Sigmoid colon (tissue), 7 donors: ENCODE results near the gene SERPING1. TPM values are rescaled to one million over a fixed set of nuclear protein-coding genes. Genes with fewer than 3 reads are reported as not detected.

ENCODE experiments used
- DNase-seq: peaks from one replicate; pipeline ENCODE4 v3.0.0-alpha.2; 2019
- H3K27ac ChIP-seq, 4 donors: fragments of 200-600 bp; sonication (generic); one replicate each; pipeline ENCODE4 v1.5.1; 2016 to 2019; ENCODE audit warnings: mild to moderate bottlenecking in 1 of 4
- H3K27me3 ChIP-seq, 3 donors: fragments of 200-600 bp; sonication (generic); one replicate each; pipeline ENCODE4 v1.5.1; 2019; ENCODE audit warnings: mild to moderate bottlenecking in 1 of 3
- H3K36me3 ChIP-seq, 4 donors: fragments of 200-600 bp; sonication (generic); one replicate each; pipeline ENCODE4 v1.5.1; 2016 to 2019
- H3K4me1 ChIP-seq, 4 donors: fragments of 200-600 bp; sonication (generic); one replicate each; pipeline ENCODE4 v1.5.1; 2017 to 2019
- H3K4me3 ChIP-seq, 4 donors: fragments of 200-600 bp; sonication (generic); one replicate each; pipeline ENCODE4 v1.5.1; 2017 to 2019; ENCODE audit warnings: mild to moderate bottlenecking in 2 of 4, moderate library complexity in 1 of 4
- H3K9me3 ChIP-seq, 4 donors: fragments of 200-600 bp in 3 of 4; sonication (generic) in 3 of 4; one replicate each; pipeline versions ENCODE4 v1.5.1 to v1.6.1; 2013 to 2019
- EP300 ChIP-seq, 4 donors: sonication (generic); formaldehyde crosslinking; IDR thresholded peaks; one replicate each; pipeline ENCODE4 v1.6.1; 2017; ENCODE audit warnings: antibody characterized with exemption in 4 of 4
- POLR2A ChIP-seq, 2 donors: fragments of 450-650 bp; IDR thresholded peaks; one replicate each; pipeline ENCODE4 v1.6.1; 2016; ENCODE audit warnings: antibody characterized with exemption in 2 of 2, mild to moderate bottlenecking in 2 of 2, moderate library complexity in 2 of 2
- POLR2AphosphoS5 ChIP-seq, 4 donors: sonication (generic); formaldehyde crosslinking; IDR thresholded peaks; one replicate each; pipeline ENCODE4 v1.6.1; 2017; ENCODE audit warnings: antibody characterized with exemption in 4 of 4
- WGBS, 2 donors: extraction: QIAGEN DNeasy Blood & Tissue Kit; methylation state at CpG; one replicate each; pipeline ENCODE4 v1.1.7; 2013; 5-methylcytosine and 5-hydroxymethylcytosine counted together
- intact Hi-C: fragments of 100-400 bp; cut with DNase I; formaldehyde crosslinking; loops from one replicate; pipeline ENCODE4 v1.15.1; 2023
- polyA plus RNA-seq, 3 donors: library from polyadenylated mRNA; stranded (reverse); fragments of 200-250 nt; gene quantifications; one replicate each; pipeline ENCODE4 v1.2.3, GENCODE V29; 2013
- total RNA-seq, 4 donors: library from RNA; depleted of rRNA; stranded (reverse); fragments of >200 nt; gene quantifications; one replicate each; pipeline ENCODE4 v1.1.0, GENCODE V29; 2016
- TF ChIP-seq, protein P1 (sequence below), 4 experiments: fragments of 450-650 bp in 3 of 4; fragments of 200-600 bp in 1 of 4; IDR thresholded peaks; one replicate each; pipeline ENCODE4 v1.5.1; 2016 to 2019; ENCODE audit warnings: antibody characterized with exemption in 4 of 4, mild to moderate bottlenecking in 3 of 4, moderate library complexity in 2 of 4
- donor health status: healthy with polysubstance abuse.
- donor health status: Bipolar disorder and iron deficiency.
- donor health status: healthy.

SERPING1 gene
- total and polyA plus RNA-seq, 7 donors = 24.5 to 397 (median 214) TPM

- Histone ChIP-seq H3K4me1 (peaks cover 0 to 66% (median 63%) of the 10 kb centered on the region in 4 donors), H3K9me3 (no peaks in the 10 kb centered on the region), H3K27me3 (peaks cover 32 to 54% (median 39%) of the 10 kb centered on the region in 3 donors), H3K27ac (peak overlapping the region in 3 of 4 donors; percentile 1 to 56 (median 26)), H3K4me3 (no peak overlapping the region), H3K36me3 (no peaks in the 10 kb centered on the region)
- 22 to 29% methylated on average over 5 of the region's 5 CpGs for WGBS, 2 donors
- intact Hi-C loops = no loop called here
- DNase-seq = no peak
- TF ChIP-seq POLR2A (IDR thresholded peaks at IDR 0.05) (no peak), EP300 (IDR thresholded peaks at IDR 0.05) (no peak), POLR2AphosphoS5 (IDR thresholded peaks at IDR 0.05) (no peak)
- TF ChIP-seq, protein P1, sequence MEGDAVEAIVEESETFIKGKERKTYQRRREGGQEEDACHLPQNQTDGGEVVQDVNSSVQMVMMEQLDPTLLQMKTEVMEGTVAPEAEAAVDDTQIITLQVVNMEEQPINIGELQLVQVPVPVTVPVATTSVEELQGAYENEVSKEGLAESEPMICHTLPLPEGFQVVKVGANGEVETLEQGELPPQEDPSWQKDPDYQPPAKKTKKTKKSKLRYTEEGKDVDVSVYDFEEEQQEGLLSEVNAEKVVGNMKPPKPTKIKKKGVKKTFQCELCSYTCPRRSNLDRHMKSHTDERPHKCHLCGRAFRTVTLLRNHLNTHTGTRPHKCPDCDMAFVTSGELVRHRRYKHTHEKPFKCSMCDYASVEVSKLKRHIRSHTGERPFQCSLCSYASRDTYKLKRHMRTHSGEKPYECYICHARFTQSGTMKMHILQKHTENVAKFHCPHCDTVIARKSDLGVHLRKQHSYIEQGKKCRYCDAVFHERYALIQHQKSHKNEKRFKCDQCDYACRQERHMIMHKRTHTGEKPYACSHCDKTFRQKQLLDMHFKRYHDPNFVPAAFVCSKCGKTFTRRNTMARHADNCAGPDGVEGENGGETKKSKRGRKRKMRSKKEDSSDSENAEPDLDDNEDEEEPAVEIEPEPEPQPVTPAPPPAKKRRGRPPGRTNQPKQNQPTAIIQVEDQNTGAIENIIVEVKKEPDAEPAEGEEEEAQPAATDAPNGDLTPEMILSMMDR (IDR thresholded peaks at IDR 0.05) = no peak
Observed at GRCh38 chr11:57645689-57646085, 48.2 kb downstream of the SERPING1 start.

DNA sequence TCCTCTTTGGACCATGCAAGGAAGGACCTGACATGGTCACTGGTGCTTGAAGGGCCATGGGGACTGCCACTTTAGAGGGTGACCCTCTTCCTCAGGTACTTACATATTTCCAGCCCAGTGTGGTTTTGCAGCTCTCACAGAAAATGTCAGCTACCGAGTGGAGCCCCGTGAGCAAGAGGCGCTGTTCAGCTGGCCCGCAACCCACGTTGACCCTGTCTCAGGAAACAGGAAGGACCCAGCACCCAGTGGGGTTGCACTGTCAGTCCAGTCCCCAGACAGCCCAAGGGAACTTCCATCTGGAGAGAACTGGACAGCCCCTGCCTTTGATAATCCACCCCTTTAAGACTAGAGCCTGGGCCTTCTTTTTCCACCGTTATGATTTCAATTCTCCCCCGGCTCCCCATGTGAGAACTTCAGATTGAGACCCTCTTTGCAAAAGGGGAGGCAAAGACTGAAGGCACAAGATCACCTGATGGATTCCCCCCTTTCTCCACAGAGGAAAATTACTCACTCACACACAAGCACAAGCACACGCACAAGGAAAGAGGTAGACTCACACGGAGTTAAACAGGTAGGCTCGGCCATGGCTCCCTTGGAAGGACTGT, 48.8 kb downstream of the SERPING1 start:
- no peak for TF ChIP-seq POLR2A (IDR thresholded peaks at IDR 0.05)
- Histone ChIP-seq H3K4me1 (peaks cover 0 to 60% (median 57%) of the 10 kb centered on the region in 4 donors), H3K27ac (peak overlapping the region in 1 of 4 donors; percentile 56), H3K27me3 (peaks cover 32 to 60% (median 44%) of the 10 kb centered on the region in 3 donors), H3K9me3 (no peaks in the 10 kb centered on the region), H3K4me3 (no peak overlapping the region), H3K36me3 (no peaks in the 10 kb centered on the region)
- intact Hi-C loops = no loop called here
- peak; percentile 70 for DNase-seq
- WGBS, 2 donors = 38 to 59% methylated on average over 10 of the region's 10 CpGs

- TF ChIP-seq, protein P1 (IDR thresholded peaks at IDR 0.05) = no peak
- TF ChIP-seq EP300 (IDR thresholded peaks at IDR 0.05) (no peak), POLR2AphosphoS5 (IDR thresholded peaks at IDR 0.05) (no peak), POLR2A (IDR thresholded peaks at IDR 0.05) (no peak)
- WGBS, 2 donors = 11% methylated on average over 23 of the region's 23 CpGs
- Histone ChIP-seq H3K4me3 (no peak overlapping the region), H3K4me1 (peaks cover 0 to 59% (median 56%) of the 10 kb centered on the region in 4 donors), H3K27me3 (peaks cover 32 to 65% (median 48%) of the 10 kb centered on the region in 3 donors), H3K9me3 (no peaks in the 10 kb centered on the region), H3K36me3 (no peaks in the 10 kb centered on the region), H3K27ac (no peak overlapping the region)
- intact Hi-C loops = no loop called here
- no peak for DNase-seq
Observed at GRCh38 chr11:57646799-57647303, 49.4 kb downstream of the SERPING1 start.

- Histone ChIP-seq H3K4me1 (peaks cover 0 to 59% (median 56%) of the 10 kb centered on the region in 4 donors), H3K27me3 (peaks cover 32 to 71% (median 48%) of the 10 kb centered on the region in 3 donors), H3K4me3 (no peak overlapping the region), H3K36me3 (no peaks in the 10 kb centered on the region), H3K9me3 (no peaks in the 10 kb centered on the region), H3K27ac (no peak overlapping the region)
- TF ChIP-seq POLR2AphosphoS5 (IDR thresholded peaks at IDR 0.05) = no peak
- TF ChIP-seq POLR2A (IDR thresholded peaks at IDR 0.05) = no peak
- TF ChIP-seq, protein P1 (IDR thresholded peaks at IDR 0.05) = no peak
- no peak for TF ChIP-seq EP300 (IDR thresholded peaks at IDR 0.05)
- DNase-seq = no peak
- WGBS, 2 donors = 10 to 11% methylated on average over 10 of the region's 10 CpGs
- intact Hi-C loops = no loop called here
Observed at GRCh38 chr11:57647372-57647771, 49.9 kb downstream of the SERPING1 start.

DNA sequence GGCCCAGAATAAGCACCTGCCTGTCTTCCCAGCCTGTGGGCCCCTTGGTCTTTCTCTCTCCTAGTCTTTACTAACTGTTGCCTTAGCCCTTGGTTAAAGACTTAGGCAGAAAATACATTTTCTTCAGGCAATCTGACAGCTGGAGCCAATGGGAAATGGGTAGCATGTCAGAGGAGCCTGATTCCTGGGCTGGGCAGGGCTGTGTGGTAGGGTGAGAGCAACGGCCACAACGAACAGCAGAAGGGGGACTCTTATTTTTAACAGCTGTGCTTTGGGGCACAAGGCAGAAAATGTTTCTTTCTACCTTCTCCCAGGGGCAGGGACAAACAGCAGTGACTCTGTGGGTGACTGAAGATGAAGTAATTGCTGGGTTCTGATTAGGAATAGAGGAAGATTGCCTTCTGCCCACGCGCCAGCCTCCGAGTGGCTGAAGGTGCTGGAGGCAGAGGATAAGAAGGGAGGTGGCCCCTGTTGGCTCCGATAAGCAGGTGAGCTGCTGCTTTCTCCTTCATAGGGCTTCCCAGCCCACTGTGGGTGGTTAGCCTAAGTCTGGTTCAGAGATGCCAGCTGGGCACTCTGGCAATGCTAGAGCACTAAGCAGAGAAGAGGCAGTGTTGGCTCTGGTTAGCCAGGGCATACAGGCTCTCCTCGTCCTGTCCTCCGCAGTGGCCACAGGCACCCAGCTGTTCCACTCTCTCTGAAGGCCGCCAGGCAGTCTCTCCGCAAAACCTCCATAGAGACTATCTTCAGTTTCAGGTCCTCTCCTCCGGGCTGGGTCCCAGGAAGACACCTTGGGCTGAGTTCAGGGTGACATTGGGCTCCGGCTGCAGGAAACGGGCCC, 50.7 kb downstream of the SERPING1 start:
- no peaks in the 10 kb centered on the region for H3K36me3 ChIP-seq
- peaks cover 0 to 59% (median 56%) of the 10 kb centered on the region in 4 donors for H3K4me1 ChIP-seq
- TF ChIP-seq, protein P1 (IDR thresholded peaks at IDR 0.05) = no peak
- TF ChIP-seq POLR2AphosphoS5 (IDR thresholded peaks at IDR 0.05) (no peak), POLR2A (IDR thresholded peaks at IDR 0.05) (no peak), EP300 (IDR thresholded peaks at IDR 0.05) (no peak)
- peaks cover 32 to 79% (median 48%) of the 10 kb centered on the region in 3 donors for H3K27me3 ChIP-seq
- intact Hi-C loops = no loop called here
- no peak for DNase-seq
- WGBS, 2 donors = 11 to 14% methylated on average over 13 of the region's 13 CpGs
- no peaks in the 10 kb centered on the region for H3K9me3 ChIP-seq
- H3K27ac ChIP-seq = no peak overlapping the region
- H3K4me3 ChIP-seq = peak overlapping the region in 3 of 4 donors; percentile 30 to 45 (median 43)
